ENCODE results near the gene DOCK11.

The DOCK11 gene

GRCh38 chrX:118637997-118638396 is 142.4 kb downstream of the DOCK11 start:
- H3K4me3 ChIP-seq (ENCODE audit: low read depth in 1 of 2, low read length in 2 of 2), result no peak overlapping the region
- H3K4me1 ChIP-seq (ENCODE audit: control insufficient read depth in 1 of 2, insufficient read depth in 2 of 2, low read length in 2 of 2), result no peaks in the 10 kb centered on the region
- peaks cover 4 to 13% of the 10 kb centered on the region in 2 donors for H3K36me3 ChIP-seq (ENCODE audit: control insufficient read depth in 1 of 2, insufficient read depth in 2 of 2, low read length in 2 of 2)
- no peaks in the 10 kb centered on the region for H3K27me3 ChIP-seq (ENCODE audit: low read depth, low read length)
- H3K27ac ChIP-seq (ENCODE audit: low read length), result no peak overlapping the region
- no peaks in the 10 kb centered on the region for H3K9me3 ChIP-seq (ENCODE audit: control insufficient read depth in 1 of 2, low read length in 2 of 2)

GRCh38 chrX:118644378-118644777 is 148.8 kb downstream of the DOCK11 start:
- Histone ChIP-seq H3K4me1 (ENCODE audit: control insufficient read depth in 1 of 2, insufficient read depth in 2 of 2, low read length in 2 of 2) (peaks cover 0 to 3% of the 10 kb centered on the region in 2 donors), H3K27me3 (ENCODE audit: low read depth, low read length) (no peaks in the 10 kb centered on the region), H3K36me3 (ENCODE audit: control insufficient read depth in 1 of 2, insufficient read depth in 2 of 2, low read length in 2 of 2) (no peaks in the 10 kb centered on the region), H3K9me3 (ENCODE audit: control insufficient read depth in 1 of 2, low read length in 2 of 2) (no peaks in the 10 kb centered on the region), H3K4me3 (ENCODE audit: low read depth in 1 of 2, low read length in 2 of 2) (no peak overlapping the region), H3K27ac (ENCODE audit: low read length) (no peak overlapping the region)

GRCh38 chrX:118652717-118653116 is 157.1 kb downstream of the DOCK11 start:
- H3K36me3 ChIP-seq (ENCODE audit: control insufficient read depth in 1 of 2, insufficient read depth in 2 of 2, low read length in 2 of 2), result no peaks in the 10 kb centered on the region
- no peak overlapping the region for H3K4me3 ChIP-seq (ENCODE audit: low read depth in 1 of 2, low read length in 2 of 2)
- H3K27me3 ChIP-seq (ENCODE audit: low read depth, low read length), result no peaks in the 10 kb centered on the region
- no peak overlapping the region for H3K27ac ChIP-seq (ENCODE audit: low read length)
- peaks cover 0 to 3% of the 10 kb centered on the region in 2 donors for H3K4me1 ChIP-seq (ENCODE audit: control insufficient read depth in 1 of 2, insufficient read depth in 2 of 2, low read length in 2 of 2)
- H3K9me3 ChIP-seq (ENCODE audit: control insufficient read depth in 1 of 2, low read length in 2 of 2), result no peaks in the 10 kb centered on the region

GRCh38 chrX:118654331-118654730 is 158.7 kb downstream of the DOCK11 start:
- H3K4me1 ChIP-seq (ENCODE audit: control insufficient read depth in 1 of 2, insufficient read depth in 2 of 2, low read length in 2 of 2), result peaks cover 0 to 3% of the 10 kb centered on the region in 2 donors
- H3K27ac ChIP-seq (ENCODE audit: low read length), result no peak overlapping the region
- H3K9me3 ChIP-seq (ENCODE audit: control insufficient read depth in 1 of 2, low read length in 2 of 2), result no peaks in the 10 kb centered on the region
- H3K4me3 ChIP-seq (ENCODE audit: low read depth in 1 of 2, low read length in 2 of 2), result no peak overlapping the region
- no peaks in the 10 kb centered on the region for H3K27me3 ChIP-seq (ENCODE audit: low read depth, low read length)
- H3K36me3 ChIP-seq (ENCODE audit: control insufficient read depth in 1 of 2, insufficient read depth in 2 of 2, low read length in 2 of 2), result no peaks in the 10 kb centered on the region

- H3K27ac ChIP-seq (ENCODE audit: low read length), result no peak overlapping the region
- no peaks in the 10 kb centered on the region for H3K36me3 ChIP-seq (ENCODE audit: control insufficient read depth in 1 of 2, insufficient read depth in 2 of 2, low read length in 2 of 2)
- no peaks in the 10 kb centered on the region for H3K9me3 ChIP-seq (ENCODE audit: control insufficient read depth in 1 of 2, low read length in 2 of 2)
- no peaks in the 10 kb centered on the region for H3K27me3 ChIP-seq (ENCODE audit: low read depth, low read length)
- H3K4me3 ChIP-seq (ENCODE audit: low read depth in 1 of 2, low read length in 2 of 2), result no peak overlapping the region
- H3K4me1 ChIP-seq (ENCODE audit: control insufficient read depth in 1 of 2, insufficient read depth in 2 of 2, low read length in 2 of 2), result peaks cover 0 to 3% of the 10 kb centered on the region in 2 donors
These were observed 160.1 kb downstream of the DOCK11 start for GRCh38 chrX:118655561-118656246.

- Histone ChIP-seq H3K4me3 (ENCODE audit: low read depth in 1 of 2, low read length in 2 of 2) (no peak overlapping the region), H3K9me3 (ENCODE audit: control insufficient read depth in 1 of 2, low read length in 2 of 2) (no peaks in the 10 kb centered on the region), H3K4me1 (ENCODE audit: control insufficient read depth in 1 of 2, insufficient read depth in 2 of 2, low read length in 2 of 2) (peaks cover 0 to 3% of the 10 kb centered on the region in 2 donors), H3K27me3 (ENCODE audit: low read depth, low read length) (no peaks in the 10 kb centered on the region), H3K36me3 (ENCODE audit: control insufficient read depth in 1 of 2, insufficient read depth in 2 of 2, low read length in 2 of 2) (no peaks in the 10 kb centered on the region), H3K27ac (ENCODE audit: low read length) (no peak overlapping the region)
These were observed 161.8 kb downstream of the DOCK11 start for GRCh38 chrX:118657413-118657812.

- Histone ChIP-seq H3K4me1 (ENCODE audit: control insufficient read depth in 1 of 2, insufficient read depth in 2 of 2, low read length in 2 of 2) (no peaks in the 10 kb centered on the region), H3K27ac (ENCODE audit: low read length) (no peak overlapping the region), H3K36me3 (ENCODE audit: control insufficient read depth in 1 of 2, insufficient read depth in 2 of 2, low read length in 2 of 2) (peaks cover 0 to 7% of the 10 kb centered on the region in 2 donors), H3K9me3 (ENCODE audit: control insufficient read depth in 1 of 2, low read length in 2 of 2) (no peaks in the 10 kb centered on the region), H3K27me3 (ENCODE audit: low read depth, low read length) (no peaks in the 10 kb centered on the region), H3K4me3 (ENCODE audit: low read depth in 1 of 2, low read length in 2 of 2) (no peak overlapping the region)
These were observed 164.5 kb downstream of the DOCK11 start for GRCh38 chrX:118660085-118660484.

- Histone ChIP-seq H3K36me3 (ENCODE audit: control insufficient read depth in 1 of 2, insufficient read depth in 2 of 2, low read length in 2 of 2) (peaks cover 0 to 7% of the 10 kb centered on the region in 2 donors), H3K9me3 (ENCODE audit: control insufficient read depth in 1 of 2, low read length in 2 of 2) (no peaks in the 10 kb centered on the region), H3K4me3 (ENCODE audit: low read depth in 1 of 2, low read length in 2 of 2) (no peak overlapping the region), H3K27me3 (ENCODE audit: low read depth, low read length) (no peaks in the 10 kb centered on the region), H3K27ac (ENCODE audit: low read length) (no peak overlapping the region), H3K4me1 (ENCODE audit: control insufficient read depth in 1 of 2, insufficient read depth in 2 of 2, low read length in 2 of 2) (no peaks in the 10 kb centered on the region)
These were observed 169.6 kb downstream of the DOCK11 start for GRCh38 chrX:118665204-118665603.

GRCh38 chrX:118666521-118666920 is 170.9 kb downstream of the DOCK11 start:
- H3K27ac ChIP-seq (ENCODE audit: low read length), result no peak overlapping the region
- H3K4me3 ChIP-seq (ENCODE audit: low read depth in 1 of 2, low read length in 2 of 2), result no peak overlapping the region
- no peaks in the 10 kb centered on the region for H3K9me3 ChIP-seq (ENCODE audit: control insufficient read depth in 1 of 2, low read length in 2 of 2)
- no peaks in the 10 kb centered on the region for H3K27me3 ChIP-seq (ENCODE audit: low read depth, low read length)
- no peaks in the 10 kb centered on the region for H3K4me1 ChIP-seq (ENCODE audit: control insufficient read depth in 1 of 2, insufficient read depth in 2 of 2, low read length in 2 of 2)
- peaks cover 0 to 7% of the 10 kb centered on the region in 2 donors for H3K36me3 ChIP-seq (ENCODE audit: control insufficient read depth in 1 of 2, insufficient read depth in 2 of 2, low read length in 2 of 2)

GRCh38 chrX:118669435-118669834 is 173.8 kb downstream of the DOCK11 start:
- H3K9me3 ChIP-seq (ENCODE audit: control insufficient read depth in 1 of 2, low read length in 2 of 2), result no peaks in the 10 kb centered on the region
- no peaks in the 10 kb centered on the region for H3K27me3 ChIP-seq (ENCODE audit: low read depth, low read length)
- H3K27ac ChIP-seq (ENCODE audit: low read length), result no peak overlapping the region
- H3K4me1 ChIP-seq (ENCODE audit: control insufficient read depth in 1 of 2, insufficient read depth in 2 of 2, low read length in 2 of 2), result no peaks in the 10 kb centered on the region
- peaks cover 0 to 1% of the 10 kb centered on the region in 2 donors for H3K36me3 ChIP-seq (ENCODE audit: control insufficient read depth in 1 of 2, insufficient read depth in 2 of 2, low read length in 2 of 2)
- no peak overlapping the region for H3K4me3 ChIP-seq (ENCODE audit: low read depth in 1 of 2, low read length in 2 of 2)

- no peak overlapping the region for H3K4me3 ChIP-seq (ENCODE audit: low read depth in 1 of 2, low read length in 2 of 2)
- no peaks in the 10 kb centered on the region for H3K36me3 ChIP-seq (ENCODE audit: control insufficient read depth in 1 of 2, insufficient read depth in 2 of 2, low read length in 2 of 2)
- no peak overlapping the region for H3K27ac ChIP-seq (ENCODE audit: low read length)
- H3K27me3 ChIP-seq (ENCODE audit: low read depth, low read length), result no peaks in the 10 kb centered on the region
- no peaks in the 10 kb centered on the region for H3K9me3 ChIP-seq (ENCODE audit: control insufficient read depth in 1 of 2, low read length in 2 of 2)
- H3K4me1 ChIP-seq (ENCODE audit: control insufficient read depth in 1 of 2, insufficient read depth in 2 of 2, low read length in 2 of 2), result no peaks in the 10 kb centered on the region
These were observed 179.8 kb downstream of the DOCK11 start for GRCh38 chrX:118675326-118675965.

- no peak overlapping the region for H3K4me3 ChIP-seq (ENCODE audit: low read depth in 1 of 2, low read length in 2 of 2)
- H3K36me3 ChIP-seq (ENCODE audit: control insufficient read depth in 1 of 2, insufficient read depth in 2 of 2, low read length in 2 of 2), result no peaks in the 10 kb centered on the region
- no peaks in the 10 kb centered on the region for H3K4me1 ChIP-seq (ENCODE audit: control insufficient read depth in 1 of 2, insufficient read depth in 2 of 2, low read length in 2 of 2)
- no peaks in the 10 kb centered on the region for H3K27me3 ChIP-seq (ENCODE audit: low read depth, low read length)
- no peak overlapping the region for H3K27ac ChIP-seq (ENCODE audit: low read length)
- H3K9me3 ChIP-seq (ENCODE audit: control insufficient read depth in 1 of 2, low read length in 2 of 2), result no peaks in the 10 kb centered on the region
These were observed 180.3 kb downstream of the DOCK11 start for GRCh38 chrX:118675966-118676349.
